GM23338 (cell line): ENCODE measurements around the gene OR51S1. TPM values are rescaled to one million over a fixed set of nuclear protein-coding genes. Genes with fewer than 3 reads are reported as not detected.

Experiments used
- ATAC-seq: fragments of 200-7000 bp; cut with Tn5 transposase; 3 replicates; pipeline ENCODE4 v1.9.1; 2020
- DNase-seq: peaks from one replicate; pipeline ENCODE4 v3.0.0-alpha.2; 2015; ENCODE audit warnings: low spot score
- H2AFZ ChIP-seq: fragments of 200-600 bp; sonication (generic); 2 replicates; pipeline ENCODE4 v1.8.0; 2016; ENCODE audit warnings: antibody characterized with exemption, mild to moderate bottlenecking, moderate library complexity
- H3F3A ChIP-seq: fragments of 200-600 bp; sonication (generic); replicated peaks from 2 replicates; pipeline ENCODE4 v1.8.0; 2017; ENCODE audit warnings: antibody characterized with exemption, mixed run types, low read depth
- H3K27ac ChIP-seq: fragments of 200-600 bp; sonication (generic); 2 replicates; pipeline ENCODE4 v1.6.1; 2016; ENCODE audit warnings: low read depth
- H3K27me3 ChIP-seq: fragments of 200-600 bp; sonication (generic); 2 replicates; pipeline ENCODE4 v1.8.0; 2016; ENCODE audit warnings: mild to moderate bottlenecking, mixed run types, moderate library complexity; ENCODE audit not compliant: insufficient read depth
- H3K36me3 ChIP-seq: fragments of 200-600 bp; sonication (generic); 2 replicates; pipeline ENCODE4 v1.8.0; 2016; ENCODE audit warnings: mild to moderate bottlenecking; ENCODE audit not compliant: insufficient read depth
- H3K4me1 ChIP-seq: fragments of 200-600 bp; sonication (generic); 2 replicates; pipeline ENCODE4 v1.8.0; 2016; ENCODE audit warnings: mild to moderate bottlenecking, moderate library complexity; ENCODE audit not compliant: insufficient read depth
- H3K4me2 ChIP-seq: fragments of 200-600 bp; sonication (generic); 2 replicates; pipeline ENCODE4 v1.7.1; 2017; ENCODE audit warnings: mixed run types
- H3K4me3 ChIP-seq: fragments of 200-600 bp; sonication (generic); 2 replicates; pipeline ENCODE4 v1.6.1; 2016; ENCODE audit warnings: mixed run types
- H3K79me2 ChIP-seq: fragments of 200-600 bp; sonication (generic); replicated peaks from 2 replicates; pipeline ENCODE4 v1.8.0; 2017; ENCODE audit warnings: mild to moderate bottlenecking; ENCODE audit not compliant: insufficient read depth
- H3K9me2 ChIP-seq: fragments of 200-600 bp; sonication (generic); 2 replicates; pipeline ENCODE4 v1.8.0; 2017; ENCODE audit not compliant: insufficient read depth
- H4K20me1 ChIP-seq: fragments of 200-600 bp; sonication (generic); replicated peaks from 2 replicates; pipeline ENCODE4 v1.8.0; 2017; ENCODE audit warnings: mild to moderate bottlenecking; ENCODE audit not compliant: insufficient read depth
- H3K27ac Mint-ChIP-seq: 2 replicates; pipeline ENCODE4 v1.8.0; 2020; ENCODE audit warnings: inconsistent platforms, mild to moderate bottlenecking, moderate library complexity, mixed read lengths
- H3K27me3 Mint-ChIP-seq: 3 replicates; pipeline ENCODE4 v1.8.0; 2022; ENCODE audit warnings: low read depth, mild to moderate bottlenecking, moderate library complexity, mixed read lengths, inconsistent platforms; ENCODE audit not compliant: insufficient read depth, poor library complexity
- H3K36me3 Mint-ChIP-seq: 3 replicates; pipeline ENCODE4 v1.8.0; 2021; ENCODE audit warnings: low read depth, mild to moderate bottlenecking, inconsistent platforms, moderate library complexity, mixed read lengths
- H3K4me1 Mint-ChIP-seq: 3 replicates; pipeline ENCODE4 v1.8.0; 2020; ENCODE audit warnings: mild to moderate bottlenecking, inconsistent platforms, mixed read lengths
- H3K4me3 Mint-ChIP-seq: 3 replicates; pipeline ENCODE4 v1.8.0; 2021; ENCODE audit warnings: moderate library complexity, mild to moderate bottlenecking, inconsistent platforms, mixed read lengths
- H3K9me3 Mint-ChIP-seq: 3 replicates; pipeline ENCODE4 v1.8.0; 2020; ENCODE audit warnings: moderate library complexity, mild to moderate bottlenecking, inconsistent platforms, mixed read lengths
- CTCF ChIP-seq, 2 experiments: fragments of 200-600 bp in 1 of 2; sonication (generic) in 1 of 2; conservative IDR thresholded peaks; 2 replicates each; pipeline versions ENCODE4 v1.5.1 to v1.6.1; 2016 to 2017; ENCODE audit warnings: antibody characterized with exemption in 2 of 2, low read depth in 2 of 2, mild to moderate bottlenecking in 2 of 2, moderate library complexity in 1 of 2
- ETS1 ChIP-seq: IDR thresholded peaks from 2 replicates; pipeline ENCODE4 v1.6.1; 2016; ENCODE audit warnings: antibody characterized with exemption
- EZH2 ChIP-seq: fragments of 200-600 bp; sonication (generic); IDR thresholded peaks from one replicate; pipeline ENCODE4 v1.8.0; 2017; ENCODE audit warnings: antibody characterized with exemption, mild to moderate bottlenecking, low read depth; ENCODE audit not compliant: unreplicated experiment
- EZH2phosphoT487 ChIP-seq: fragments of 200-600 bp; sonication (generic); IDR thresholded peaks from one replicate; pipeline ENCODE4 v1.8.1; 2018; ENCODE audit warnings: antibody characterized with exemption; ENCODE audit not compliant: unreplicated experiment
- JUNB ChIP-seq: IDR thresholded peaks from one replicate; pipeline ENCODE4 v1.6.1; 2016; ENCODE audit warnings: antibody characterized with exemption; ENCODE audit not compliant: unreplicated experiment
- POLR2AphosphoS5 ChIP-seq: IDR thresholded peaks from 2 replicates; pipeline ENCODE4 v1.6.1; 2016; ENCODE audit warnings: antibody characterized with exemption, low read depth
- STAT1 ChIP-seq: IDR thresholded peaks from one replicate; pipeline ENCODE4 v1.6.1; 2016; ENCODE audit warnings: antibody characterized with exemption; ENCODE audit not compliant: unreplicated experiment
- ZNF114 ChIP-seq: fragments of 250-450 bp; sonication (Bioruptor Pico); IDR thresholded peaks from 2 replicates; pipeline ENCODE4 v1.5.0; 2020; ENCODE audit warnings: mild to moderate bottlenecking, moderate library complexity
- ZNF462 ChIP-seq: fragments of 250-450 bp; sonication (Bioruptor Pico); IDR thresholded peaks from 2 replicates; pipeline ENCODE4 v1.5.0; 2020; ENCODE audit warnings: mild to moderate bottlenecking, moderate library complexity
- polyA plus RNA-seq: library from polyadenylated mRNA; unstranded; fragments of >200 nt; fragmentation: Nextera tagmentation; extraction: Ambion mirVana; gene quantifications from 2 replicates; pipeline ENCODE4 v1.2.1, GENCODE V29; 2016
- total RNA-seq: library from RNA; depleted of rRNA; stranded (reverse); fragments of >200 nt; shearing (Covaris generic); gene quantifications from 2 replicates; pipeline ENCODE4 v1.2.3, GENCODE V29; 2014

The OR51S1 gene
- total and polyA plus RNA-seq, 2 experiments from 2014 or later, result not detected

- no peak for TF ChIP-seq ZNF462 (CRISPR knock-in tag)
- TF ChIP-seq EZH2phosphoT487, result no peak
These were observed 33.5 kb upstream of the OR51S1 start (continued) for GRCh38 chr11:4882543-4882942.

GRCh38 chr11:4881860-4882500, 33.0 kb upstream of the OR51S1 start, which contains the start of gene OR51T1:
TSS of gene OR51T1 (plus strand) at chr11:4881900. CDS start at chr11:4881900, 0 bp downstream.
- no peak within 1 kb of the TSS for H3K27ac Mint-ChIP-seq
- H3K4me3 Mint-ChIP-seq, result no peak within 1 kb of the TSS
- H3K4me1 Mint-ChIP-seq, result 0 out of 3 replicates have a peak, but pooled peaks cover 3% of the 10 kb centered on the region
- ATAC-seq (no peak), DNase-seq (no peak)
- Histone ChIP-seq H3K27ac (no peak within 1 kb of the TSS), H3K4me2 (no peak within 1 kb of the TSS), H3F3A (no peaks in the 10 kb centered on the region), H3K4me3 (no peak within 1 kb of the TSS), H3K79me2 (no peaks in the 10 kb centered on the region), H3K9me2 (no peaks in the 10 kb centered on the region), H3K4me1 (no peaks in the 10 kb centered on the region), H3K27me3 (no peaks in the 10 kb centered on the region), H4K20me1 (no peaks in the 10 kb centered on the region), H3K36me3 (no peaks in the 10 kb centered on the region), H2AFZ (no peak within 1 kb of the TSS)
- no peaks in the 10 kb centered on the region for H3K36me3 Mint-ChIP-seq
- peaks cover 3% of the 10 kb centered on the region for H3K27me3 Mint-ChIP-seq
- H3K9me3 Mint-ChIP-seq, result no peaks in the 10 kb centered on the region
- no peak for TF ChIP-seq JUNB
- TF ChIP-seq ZNF114, result no peak
- no peak for TF ChIP-seq ETS1
- TF ChIP-seq EZH2phosphoT487, result no peak
- no peak for TF ChIP-seq CTCF (conservative IDR thresholded peaks at IDR 0.05; ENCODE audit: low read depth in 2 of 2)
- no peak for TF ChIP-seq STAT1
- no peak for TF ChIP-seq POLR2AphosphoS5
- no peak for TF ChIP-seq EZH2
